GM12875 (cell line): ENCODE measurements around the gene GLI1.
"Not testable (repeated sequence)": the region's sequence is repeated elsewhere in the genome, so short reads cannot be mapped to it uniquely, and the experiment has no call there.

Experiments
- H3K4me3 ChIP-seq: one replicate; pipeline ENCODE4 v1.5.1; 2011; ENCODE audit warnings: low read depth, low read length, control low read depth
- TF ChIP-seq, protein P1 (sequence below): IDR thresholded peaks from 2 replicates; pipeline ENCODE4 v1.5.1; 2011; ENCODE audit warnings: low read depth, mild to moderate bottlenecking, control low read depth, inconsistent platforms, low read length, moderate library complexity, borderline replicate concordance; ENCODE audit not compliant: insufficient read depth

GLI1 gene

DNA sequence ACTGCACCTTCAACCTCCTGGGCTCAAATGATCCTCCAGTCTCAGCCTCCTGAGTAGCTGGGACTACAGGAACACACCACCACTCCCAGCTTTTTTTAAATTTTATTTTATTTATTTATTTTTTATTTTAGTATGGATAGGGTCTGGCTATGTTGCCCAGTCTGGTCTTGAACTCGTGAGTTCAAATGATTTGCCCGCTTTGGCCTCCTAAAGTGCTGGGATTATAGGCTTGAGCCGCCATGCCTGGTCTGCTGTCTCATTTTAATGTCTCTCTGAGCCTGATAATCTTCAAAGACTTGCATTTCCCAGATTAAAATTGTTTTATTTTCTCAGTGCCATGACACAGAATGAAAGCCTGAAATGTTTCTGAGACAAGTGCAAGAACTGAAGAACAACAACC lies 26.2 kb upstream of the GLI1 start:
- TF ChIP-seq, protein P1, sequence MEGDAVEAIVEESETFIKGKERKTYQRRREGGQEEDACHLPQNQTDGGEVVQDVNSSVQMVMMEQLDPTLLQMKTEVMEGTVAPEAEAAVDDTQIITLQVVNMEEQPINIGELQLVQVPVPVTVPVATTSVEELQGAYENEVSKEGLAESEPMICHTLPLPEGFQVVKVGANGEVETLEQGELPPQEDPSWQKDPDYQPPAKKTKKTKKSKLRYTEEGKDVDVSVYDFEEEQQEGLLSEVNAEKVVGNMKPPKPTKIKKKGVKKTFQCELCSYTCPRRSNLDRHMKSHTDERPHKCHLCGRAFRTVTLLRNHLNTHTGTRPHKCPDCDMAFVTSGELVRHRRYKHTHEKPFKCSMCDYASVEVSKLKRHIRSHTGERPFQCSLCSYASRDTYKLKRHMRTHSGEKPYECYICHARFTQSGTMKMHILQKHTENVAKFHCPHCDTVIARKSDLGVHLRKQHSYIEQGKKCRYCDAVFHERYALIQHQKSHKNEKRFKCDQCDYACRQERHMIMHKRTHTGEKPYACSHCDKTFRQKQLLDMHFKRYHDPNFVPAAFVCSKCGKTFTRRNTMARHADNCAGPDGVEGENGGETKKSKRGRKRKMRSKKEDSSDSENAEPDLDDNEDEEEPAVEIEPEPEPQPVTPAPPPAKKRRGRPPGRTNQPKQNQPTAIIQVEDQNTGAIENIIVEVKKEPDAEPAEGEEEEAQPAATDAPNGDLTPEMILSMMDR = no peak
- H3K4me3 ChIP-seq = no peak overlapping the region

DNA sequence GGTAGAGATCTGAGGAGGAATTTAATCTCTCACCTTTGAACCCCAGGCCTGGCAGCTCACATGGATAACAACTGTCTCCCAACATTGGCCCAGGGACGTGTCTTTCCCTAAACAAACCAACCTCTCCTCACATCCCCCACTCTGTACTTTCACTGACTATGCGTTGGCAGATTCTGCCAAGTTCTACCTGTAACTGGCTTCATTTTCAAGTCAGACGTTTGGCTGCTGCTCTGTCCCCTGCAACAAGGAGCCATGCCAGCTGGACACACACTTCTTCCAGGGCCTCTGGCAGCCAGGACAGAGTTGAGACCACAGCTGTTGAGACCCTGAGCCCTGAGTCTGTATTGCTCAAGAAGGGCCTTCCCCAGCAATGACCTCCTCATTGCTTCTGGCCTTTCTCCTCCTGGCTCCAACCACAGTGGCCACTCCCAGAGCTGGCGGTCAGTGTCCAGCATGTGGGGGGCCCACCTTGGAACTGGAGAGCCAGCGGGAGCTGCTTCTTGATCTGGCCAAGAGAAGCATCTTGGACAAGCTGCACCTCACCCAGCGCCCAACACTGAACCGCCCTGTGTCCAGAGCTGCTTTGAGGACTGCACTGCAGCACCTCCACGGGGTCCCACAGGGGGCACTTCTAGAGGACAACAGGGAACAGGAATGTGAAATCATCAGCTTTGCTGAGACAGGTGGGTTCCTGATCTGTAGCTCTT lies 24.9 kb upstream of the GLI1 start, which contains the start of gene INHBC:
TSS of gene INHBC (plus strand) at position 268 of the 707 bp plus-strand sequence. CDS start at position 371, 103 bp downstream.
- TF ChIP-seq, protein P1 = no peak
- no peak within 1 kb of the TSS for H3K4me3 ChIP-seq

DNA sequence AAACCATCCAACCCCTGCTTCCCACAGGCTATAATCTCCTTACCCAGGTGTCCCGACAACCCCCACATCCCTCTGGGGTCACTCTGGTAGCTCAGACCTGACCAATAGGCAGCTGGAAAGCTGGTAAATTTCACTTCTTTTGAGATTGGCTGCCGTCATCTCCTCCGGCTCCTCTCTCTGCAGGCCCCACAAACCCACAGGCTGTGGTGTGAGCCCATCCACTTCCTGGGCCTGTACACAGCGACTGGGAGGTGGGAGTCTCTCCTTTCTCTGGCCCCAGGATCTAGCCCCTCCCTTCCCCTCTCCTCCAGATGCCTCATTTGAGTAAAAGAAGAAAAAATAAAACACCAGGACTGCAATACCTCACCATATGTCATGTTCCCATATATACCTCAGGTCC lies 24.3 kb upstream of the GLI1 start:
- H3K4me3 ChIP-seq = no peak overlapping the region
- TF ChIP-seq, protein P1 = no peak

DNA sequence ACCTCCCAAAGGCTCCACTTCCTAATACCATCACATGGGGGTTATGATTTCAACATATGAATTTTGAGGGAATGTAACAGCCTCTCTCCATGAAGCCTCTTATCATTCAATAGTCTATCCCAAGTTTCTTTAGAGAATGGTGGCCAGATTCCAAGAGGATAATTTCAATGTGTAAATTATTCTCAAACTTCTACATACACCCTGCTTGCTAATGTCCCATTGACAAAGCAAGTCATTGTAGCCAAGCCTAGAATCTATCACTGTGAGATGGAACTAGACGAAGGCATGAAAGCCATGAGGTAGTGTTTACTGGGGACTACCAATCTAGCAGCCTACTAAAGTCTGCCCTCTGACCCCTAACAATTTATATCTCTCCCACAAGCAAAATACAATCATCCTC lies 21.2 kb upstream of the GLI1 start:
- TF ChIP-seq, protein P1 = no peak
- H3K4me3 ChIP-seq = no peak overlapping the region

DNA sequence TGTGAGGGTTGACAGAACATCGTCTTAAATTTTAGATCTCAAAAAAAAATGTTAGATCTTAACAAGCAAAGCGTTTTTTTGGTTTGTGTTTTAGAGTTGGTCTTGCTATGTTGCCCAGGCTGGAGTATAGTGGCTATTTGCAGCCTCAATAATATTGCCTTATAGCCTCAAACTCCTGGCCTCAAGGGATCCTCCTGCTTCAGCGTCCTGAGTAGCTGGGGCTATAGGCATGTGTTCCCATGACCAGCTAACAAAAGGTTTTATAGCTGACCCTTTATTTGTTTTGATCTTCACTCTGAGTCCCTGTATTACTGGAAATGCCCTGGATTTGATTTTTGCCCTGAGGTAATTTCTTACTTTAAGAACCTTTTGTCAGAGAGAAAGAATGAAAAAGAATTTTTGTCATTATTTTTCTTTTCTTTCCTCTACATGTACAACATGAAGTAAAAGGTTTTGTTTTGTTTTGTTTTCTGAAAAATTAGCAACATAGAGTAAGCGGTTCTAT lies 19.8 kb upstream of the GLI1 start:
- TF ChIP-seq, protein P1 = no peak
- no peak overlapping the region for H3K4me3 ChIP-seq

DNA sequence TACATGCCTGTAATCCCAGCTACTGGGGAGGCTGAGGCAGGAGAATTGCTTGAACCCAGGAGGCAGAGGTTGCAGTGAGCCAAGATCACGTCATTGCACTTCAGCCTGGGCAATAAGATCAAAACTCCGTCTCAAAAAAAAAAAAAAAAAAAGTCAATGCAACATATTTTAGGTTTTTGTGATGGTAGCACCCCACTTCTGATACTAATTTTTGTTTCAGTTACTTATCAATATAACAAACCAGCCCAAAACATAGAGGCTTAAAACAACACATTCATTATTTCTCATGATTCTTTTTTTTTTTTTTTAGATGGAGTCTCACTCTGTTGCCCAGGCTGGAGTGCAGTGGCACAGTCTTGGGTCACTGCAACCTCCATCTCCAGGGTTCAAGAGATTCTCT lies 18.2 kb upstream of the GLI1 start:
- not testable (repeated sequence) for H3K4me3 ChIP-seq

DNA sequence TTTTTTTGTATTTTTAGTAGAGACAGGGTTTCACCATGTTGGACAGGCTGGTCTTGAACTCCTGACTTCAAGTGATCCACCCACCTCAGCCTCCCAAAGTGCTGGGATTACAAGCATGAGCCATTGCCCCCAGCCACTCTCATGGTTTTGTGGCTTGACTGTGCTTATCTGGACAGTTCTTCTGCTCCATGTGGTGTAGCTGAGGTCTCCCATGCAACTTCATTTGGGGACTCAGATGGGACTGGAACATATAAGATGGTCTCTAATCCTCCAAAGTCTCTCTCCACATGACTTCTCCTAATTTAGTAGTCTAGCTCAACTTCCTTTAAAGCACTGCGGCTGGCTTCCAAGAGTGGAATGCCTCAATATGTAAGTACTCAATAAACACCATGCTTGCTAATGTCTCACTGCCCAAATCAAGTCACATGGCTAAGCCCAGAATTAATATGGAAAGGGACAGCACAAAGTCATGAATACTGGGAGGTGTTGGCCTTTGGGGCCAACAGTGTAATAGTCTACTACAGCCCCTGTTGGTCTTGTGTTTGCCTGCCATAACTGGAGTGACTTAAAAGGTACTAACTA lies 17.6 kb upstream of the GLI1 start:
- no peak overlapping the region for H3K4me3 ChIP-seq
- TF ChIP-seq, protein P1 = no peak

DNA sequence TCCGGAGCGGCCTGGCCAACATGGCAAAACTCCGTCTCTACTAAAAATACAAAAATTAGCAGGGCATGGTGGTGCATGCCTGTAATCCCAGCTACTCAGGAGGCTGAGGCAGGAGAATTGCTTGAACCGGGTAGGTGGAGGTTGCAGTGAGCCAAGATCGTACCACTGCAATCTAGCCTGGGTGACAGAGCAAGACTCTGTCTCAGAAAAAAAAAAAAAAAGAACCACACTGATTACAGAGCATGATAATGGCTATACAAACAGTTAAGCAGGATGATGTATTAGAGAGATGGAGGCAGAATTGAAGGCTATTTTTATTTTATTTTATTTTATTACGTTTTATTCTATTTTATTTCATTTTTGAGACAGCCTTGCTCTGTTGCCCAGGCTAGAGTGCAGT lies 15.2 kb upstream of the GLI1 start:
- not testable (repeated sequence) for H3K4me3 ChIP-seq
